ENCODE data around the gene HNRNPM.

DNA sequence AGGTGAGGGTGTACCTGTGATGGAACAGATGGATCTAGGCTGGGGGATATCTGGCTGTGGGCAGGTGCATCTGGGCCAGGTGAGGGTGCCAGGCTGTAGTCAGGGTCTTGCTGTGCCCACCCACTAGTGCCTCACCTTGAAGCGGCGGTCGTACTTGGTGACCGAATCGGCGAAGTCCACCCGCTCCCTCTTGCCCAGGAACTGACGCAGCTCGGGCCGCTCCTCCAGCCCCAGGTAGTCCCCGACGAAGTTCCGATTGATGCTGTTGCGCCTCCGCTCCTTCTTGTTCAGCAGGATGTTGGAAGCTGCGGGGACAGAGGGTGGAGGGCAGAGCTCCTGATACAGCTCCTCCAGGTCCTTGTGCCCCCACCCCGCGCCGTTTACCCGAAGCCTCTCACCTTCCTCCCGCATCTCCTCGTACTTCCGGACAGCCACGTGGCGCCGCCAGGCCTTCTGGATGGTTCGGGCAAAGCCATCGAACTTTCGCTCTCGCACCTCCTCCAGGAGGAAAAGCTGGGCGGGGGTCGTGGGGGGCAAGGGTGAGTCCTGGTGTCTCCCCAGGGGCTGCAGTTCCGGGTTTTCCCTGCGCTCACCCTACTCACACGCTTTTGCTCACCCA lies 85.4 kb downstream of the HNRNPM start:
- TF ChIP-seq, protein P1, sequence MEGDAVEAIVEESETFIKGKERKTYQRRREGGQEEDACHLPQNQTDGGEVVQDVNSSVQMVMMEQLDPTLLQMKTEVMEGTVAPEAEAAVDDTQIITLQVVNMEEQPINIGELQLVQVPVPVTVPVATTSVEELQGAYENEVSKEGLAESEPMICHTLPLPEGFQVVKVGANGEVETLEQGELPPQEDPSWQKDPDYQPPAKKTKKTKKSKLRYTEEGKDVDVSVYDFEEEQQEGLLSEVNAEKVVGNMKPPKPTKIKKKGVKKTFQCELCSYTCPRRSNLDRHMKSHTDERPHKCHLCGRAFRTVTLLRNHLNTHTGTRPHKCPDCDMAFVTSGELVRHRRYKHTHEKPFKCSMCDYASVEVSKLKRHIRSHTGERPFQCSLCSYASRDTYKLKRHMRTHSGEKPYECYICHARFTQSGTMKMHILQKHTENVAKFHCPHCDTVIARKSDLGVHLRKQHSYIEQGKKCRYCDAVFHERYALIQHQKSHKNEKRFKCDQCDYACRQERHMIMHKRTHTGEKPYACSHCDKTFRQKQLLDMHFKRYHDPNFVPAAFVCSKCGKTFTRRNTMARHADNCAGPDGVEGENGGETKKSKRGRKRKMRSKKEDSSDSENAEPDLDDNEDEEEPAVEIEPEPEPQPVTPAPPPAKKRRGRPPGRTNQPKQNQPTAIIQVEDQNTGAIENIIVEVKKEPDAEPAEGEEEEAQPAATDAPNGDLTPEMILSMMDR (IDR thresholded peaks at IDR 0.05; ENCODE audit: poor library complexity) = no peak
- no peak for TF ChIP-seq EZH2 (IDR thresholded peaks at IDR 0.05; ENCODE audit: borderline replicate concordance)

Data from hepatocyte (in vitro differentiated cells).